Measurements from ENCODE around the gene PARD3B.

The PARD3B gene

GRCh38 chr2:205076405-205076804 is 531.1 kb downstream of the PARD3B start:
- Mint-ChIP-seq H3K27me3 (no peaks in the 10 kb centered on the region), H3K27ac (ENCODE audit: low read depth) (no peak overlapping the region), H3K9me3 (no peaks in the 10 kb centered on the region), H3K4me1 (no peaks in the 10 kb centered on the region), H3K4me3 (no peak overlapping the region), H3K36me3 (ENCODE audit: insufficient read depth) (peaks cover 1% of the 10 kb centered on the region)
- DNase-seq (ENCODE audit: low spot score in 2 of 2) (no peak), ATAC-seq (replicated peaks; ENCODE audit: extremely low read depth, poor library complexity, severe bottlenecking) (no peak)

- H3K4me1 Mint-ChIP-seq = no peaks in the 10 kb centered on the region
- peaks cover 1% of the 10 kb centered on the region for H3K36me3 Mint-ChIP-seq (ENCODE audit: insufficient read depth)
- H3K27me3 Mint-ChIP-seq = no peaks in the 10 kb centered on the region
- H3K4me3 Mint-ChIP-seq = no peak overlapping the region
- ATAC-seq (replicated peaks; ENCODE audit: extremely low read depth, poor library complexity, severe bottlenecking) (peak; percentile 24), DNase-seq (ENCODE audit: low spot score in 2 of 2) (no peak)
- no peak overlapping the region for H3K27ac Mint-ChIP-seq (ENCODE audit: low read depth)
- H3K9me3 Mint-ChIP-seq = no peaks in the 10 kb centered on the region
Observed at GRCh38 chr2:205077159-205077558, 531.9 kb downstream of the PARD3B start.

- H3K4me1 Mint-ChIP-seq = no peaks in the 10 kb centered on the region
- no peaks in the 10 kb centered on the region for H3K9me3 Mint-ChIP-seq
- peaks cover 1% of the 10 kb centered on the region for H3K36me3 Mint-ChIP-seq (ENCODE audit: insufficient read depth)
- H3K27me3 Mint-ChIP-seq = no peaks in the 10 kb centered on the region
- no peak for ATAC-seq (replicated peaks; ENCODE audit: extremely low read depth, poor library complexity, severe bottlenecking)
- H3K4me3 Mint-ChIP-seq = no peak overlapping the region
- no peak for DNase-seq (ENCODE audit: low spot score in 2 of 2)
- H3K27ac Mint-ChIP-seq (ENCODE audit: low read depth) = no peak overlapping the region
Observed at GRCh38 chr2:205078762-205079161, 533.5 kb downstream of the PARD3B start.

GRCh38 chr2:205079173-205079572 is 533.9 kb downstream of the PARD3B start:
- Mint-ChIP-seq H3K4me1 (no peaks in the 10 kb centered on the region), H3K27ac (ENCODE audit: low read depth) (no peak overlapping the region), H3K4me3 (no peak overlapping the region), H3K36me3 (ENCODE audit: insufficient read depth) (peaks cover 1% of the 10 kb centered on the region), H3K27me3 (no peaks in the 10 kb centered on the region), H3K9me3 (no peaks in the 10 kb centered on the region)
- no peak for DNase-seq (ENCODE audit: low spot score in 2 of 2)
- ATAC-seq (replicated peaks; ENCODE audit: extremely low read depth, poor library complexity, severe bottlenecking) = no peak

- Mint-ChIP-seq H3K4me1 (no peaks in the 10 kb centered on the region), H3K27ac (ENCODE audit: low read depth) (no peak overlapping the region), H3K4me3 (no peak overlapping the region), H3K27me3 (no peaks in the 10 kb centered on the region), H3K36me3 (ENCODE audit: insufficient read depth) (no peaks in the 10 kb centered on the region), H3K9me3 (peaks cover under 1% of the 10 kb centered on the region)
- ATAC-seq (replicated peaks; ENCODE audit: extremely low read depth, poor library complexity, severe bottlenecking) = no peak
- DNase-seq (ENCODE audit: low spot score in 2 of 2) = no peak
Observed at GRCh38 chr2:205086662-205087061, 541.4 kb downstream of the PARD3B start.

GRCh38 chr2:205087862-205088261 is 542.6 kb downstream of the PARD3B start:
- Mint-ChIP-seq H3K9me3 (peaks cover 10% of the 10 kb centered on the region), H3K4me3 (no peak overlapping the region), H3K4me1 (no peaks in the 10 kb centered on the region), H3K27me3 (no peaks in the 10 kb centered on the region), H3K27ac (ENCODE audit: low read depth) (no peak overlapping the region), H3K36me3 (ENCODE audit: insufficient read depth) (no peaks in the 10 kb centered on the region)
- DNase-seq (ENCODE audit: low spot score in 2 of 2) = no peak
- no peak for ATAC-seq (replicated peaks; ENCODE audit: extremely low read depth, poor library complexity, severe bottlenecking)

GRCh38 chr2:205089958-205090357 is 544.7 kb downstream of the PARD3B start:
- H3K27me3 Mint-ChIP-seq = no peaks in the 10 kb centered on the region
- ATAC-seq (replicated peaks; ENCODE audit: extremely low read depth, poor library complexity, severe bottlenecking) = no peak
- H3K27ac Mint-ChIP-seq (ENCODE audit: low read depth) = no peak overlapping the region
- no peaks in the 10 kb centered on the region for H3K4me1 Mint-ChIP-seq
- H3K4me3 Mint-ChIP-seq = no peak overlapping the region
- no peak for DNase-seq (ENCODE audit: low spot score in 2 of 2)
- no peaks in the 10 kb centered on the region for H3K36me3 Mint-ChIP-seq (ENCODE audit: insufficient read depth)
- peaks cover 10% of the 10 kb centered on the region for H3K9me3 Mint-ChIP-seq

GRCh38 chr2:205091411-205091810 is 546.1 kb downstream of the PARD3B start:
- no peak overlapping the region for H3K4me3 Mint-ChIP-seq
- H3K4me1 Mint-ChIP-seq = no peaks in the 10 kb centered on the region
- no peaks in the 10 kb centered on the region for H3K36me3 Mint-ChIP-seq (ENCODE audit: insufficient read depth)
- H3K27me3 Mint-ChIP-seq = no peaks in the 10 kb centered on the region
- H3K9me3 Mint-ChIP-seq = peaks cover 10% of the 10 kb centered on the region
- no peak for ATAC-seq (replicated peaks; ENCODE audit: extremely low read depth, poor library complexity, severe bottlenecking)
- no peak for DNase-seq (ENCODE audit: low spot score in 2 of 2)
- no peak overlapping the region for H3K27ac Mint-ChIP-seq (ENCODE audit: low read depth)

GRCh38 chr2:205094031-205094430 is 548.8 kb downstream of the PARD3B start:
- DNase-seq (ENCODE audit: low spot score in 2 of 2) (no peak), ATAC-seq (replicated peaks; ENCODE audit: extremely low read depth, poor library complexity, severe bottlenecking) (no peak)
- Mint-ChIP-seq H3K4me3 (no peak overlapping the region), H3K27ac (ENCODE audit: low read depth) (no peak overlapping the region), H3K27me3 (no peaks in the 10 kb centered on the region), H3K36me3 (ENCODE audit: insufficient read depth) (no peaks in the 10 kb centered on the region), H3K9me3 (peaks cover 10% of the 10 kb centered on the region), H3K4me1 (no peaks in the 10 kb centered on the region)

- no peak for DNase-seq (ENCODE audit: low spot score in 2 of 2)
- ATAC-seq (replicated peaks; ENCODE audit: extremely low read depth, poor library complexity, severe bottlenecking) = no peak
- peaks cover 2% of the 10 kb centered on the region for H3K36me3 Mint-ChIP-seq (ENCODE audit: insufficient read depth)
- H3K27ac Mint-ChIP-seq (ENCODE audit: low read depth) = no peak overlapping the region
- H3K4me1 Mint-ChIP-seq = no peaks in the 10 kb centered on the region
- H3K4me3 Mint-ChIP-seq = no peak overlapping the region
- no peaks in the 10 kb centered on the region for H3K27me3 Mint-ChIP-seq
- H3K9me3 Mint-ChIP-seq = no peaks in the 10 kb centered on the region
Observed at GRCh38 chr2:205103699-205104098, 558.4 kb downstream of the PARD3B start.

GRCh38 chr2:205107810-205108209 is 562.5 kb downstream of the PARD3B start:
- H3K4me1 Mint-ChIP-seq = no peaks in the 10 kb centered on the region
- ATAC-seq (replicated peaks; ENCODE audit: extremely low read depth, poor library complexity, severe bottlenecking) = no peak

GRCh38 chr2:205115511-205115910 is 570.2 kb downstream of the PARD3B start:
- ATAC-seq (replicated peaks; ENCODE audit: extremely low read depth, poor library complexity, severe bottlenecking) (no peak), DNase-seq (ENCODE audit: low spot score in 2 of 2) (no peak)
- Mint-ChIP-seq H3K27ac (ENCODE audit: low read depth) (no peak overlapping the region), H3K36me3 (ENCODE audit: insufficient read depth) (no peaks in the 10 kb centered on the region), H3K9me3 (peaks cover 4% of the 10 kb centered on the region), H3K4me3 (no peak overlapping the region), H3K27me3 (no peaks in the 10 kb centered on the region), H3K4me1 (no peaks in the 10 kb centered on the region)

More at GRCh38 chr2:205107810-205108209, 562.5 kb downstream of the PARD3B start:
- Mint-ChIP-seq H3K27me3 (no peaks in the 10 kb centered on the region), H3K27ac (ENCODE audit: low read depth) (no peak overlapping the region), H3K36me3 (ENCODE audit: insufficient read depth) (peaks cover 2% of the 10 kb centered on the region), H3K9me3 (no peaks in the 10 kb centered on the region), H3K4me3 (no peak overlapping the region)
- no peak for DNase-seq (ENCODE audit: low spot score in 2 of 2)

- Mint-ChIP-seq H3K4me3 (no peak overlapping the region), H3K36me3 (ENCODE audit: insufficient read depth) (no peaks in the 10 kb centered on the region), H3K9me3 (peaks cover 4% of the 10 kb centered on the region), H3K27ac (ENCODE audit: low read depth) (no peak overlapping the region), H3K4me1 (no peaks in the 10 kb centered on the region), H3K27me3 (no peaks in the 10 kb centered on the region)
- ATAC-seq (replicated peaks; ENCODE audit: extremely low read depth, poor library complexity, severe bottlenecking) (no peak), DNase-seq (ENCODE audit: low spot score in 2 of 2) (no peak)
Observed at GRCh38 chr2:205117125-205117524, 571.9 kb downstream of the PARD3B start.

- ATAC-seq (replicated peaks; ENCODE audit: extremely low read depth, poor library complexity, severe bottlenecking) (no peak), DNase-seq (ENCODE audit: low spot score in 2 of 2) (no peak)
- Mint-ChIP-seq H3K27ac (ENCODE audit: low read depth) (no peak overlapping the region), H3K36me3 (ENCODE audit: insufficient read depth) (no peaks in the 10 kb centered on the region), H3K9me3 (peaks cover 12% of the 10 kb centered on the region), H3K4me3 (no peak overlapping the region), H3K4me1 (no peaks in the 10 kb centered on the region), H3K27me3 (no peaks in the 10 kb centered on the region)
Observed at GRCh38 chr2:205119136-205119535, 573.9 kb downstream of the PARD3B start.
